Measurements from ENCODE around the gene CCDC120.

The CCDC120 gene

GRCh38 chrX:49116716-49117115 is 57.9 kb downstream of the CCDC120 start:
- peaks cover 0 to 77% (median 52%) of the 10 kb centered on the region in 3 donors for H3K36me3 ChIP-seq
- no peak for TF ChIP-seq CTCF (IDR thresholded peaks at IDR 0.05)
- no peak for DNase-seq
- H3K27ac ChIP-seq: no peak overlapping the region
- intact Hi-C loops (cut with DNase I; ENCODE audit: low total_unique reads): no loop called here
- H3K27me3 ChIP-seq: no peaks in the 10 kb centered on the region
- peaks cover 0 to 2% (median 0%) of the 10 kb centered on the region in 4 donors for H3K4me1 ChIP-seq
- H3K9me3 ChIP-seq: no peaks in the 10 kb centered on the region
- no peak overlapping the region for H3K4me3 ChIP-seq

- TF ChIP-seq CTCF (IDR thresholded peaks at IDR 0.05): no peak
- Histone ChIP-seq H3K27me3 (no peaks in the 10 kb centered on the region), H3K4me1 (peaks cover 0 to 10% (median 3%) of the 10 kb centered on the region in 4 donors), H3K36me3 (peaks cover 0 to 75% (median 47%) of the 10 kb centered on the region in 3 donors), H3K27ac (no peak overlapping the region), H3K4me3 (no peak overlapping the region), H3K9me3 (no peaks in the 10 kb centered on the region)
- intact Hi-C loops (cut with DNase I; ENCODE audit: low total_unique reads): no loop called here
- no peak for DNase-seq
Observed at GRCh38 chrX:49117581-49117980, 58.8 kb downstream of the CCDC120 start.
